NCI-H1092 (cell line): ENCODE data around the gene CAMTA1.
A peak's percentile ranks its signal among the peaks of the same experiment; 100 is the strongest.
"Not testable (repeated sequence)": the region's sequence is repeated elsewhere in the genome, so short reads cannot be mapped to it uniquely, and the experiment has no call there.

Experiments
- DNase-seq: peaks from one replicate; lab custom pipeline; 2025; lab: John Stamatoyannopoulos, UW

CAMTA1 gene

DNA sequence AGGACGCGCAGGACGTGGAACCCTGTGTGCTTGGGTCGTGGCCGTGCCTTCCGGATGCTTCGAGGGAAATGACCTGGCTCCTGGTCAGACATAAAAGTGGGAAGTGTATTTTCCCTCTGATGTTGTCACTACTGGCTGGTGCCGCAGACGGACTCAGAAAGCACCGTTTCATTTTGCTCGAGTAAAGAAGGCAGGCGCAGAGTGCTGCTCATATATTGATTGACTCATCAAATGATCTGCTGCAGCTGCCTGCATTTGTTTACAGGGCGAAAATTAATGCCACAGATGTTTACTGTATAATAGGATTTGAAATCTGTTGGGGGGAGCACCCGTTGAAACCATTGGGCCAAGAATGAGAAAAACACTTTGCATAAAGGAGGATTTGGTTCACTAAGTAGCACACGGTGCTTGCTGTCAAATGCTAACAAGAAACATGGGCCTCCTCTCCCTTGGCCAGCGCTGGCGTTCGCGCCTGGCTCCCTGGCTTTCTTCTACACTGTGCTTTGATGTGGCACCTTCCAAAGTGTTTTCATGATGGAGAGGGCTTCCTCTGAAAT is 365.5 kb downstream of the CAMTA1 start:
- DNase-seq: peak; percentile 64

- DNase-seq: no peak
Measured at GRCh38 chr1:7151978-7152377, 366.7 kb downstream of the CAMTA1 start.

DNA sequence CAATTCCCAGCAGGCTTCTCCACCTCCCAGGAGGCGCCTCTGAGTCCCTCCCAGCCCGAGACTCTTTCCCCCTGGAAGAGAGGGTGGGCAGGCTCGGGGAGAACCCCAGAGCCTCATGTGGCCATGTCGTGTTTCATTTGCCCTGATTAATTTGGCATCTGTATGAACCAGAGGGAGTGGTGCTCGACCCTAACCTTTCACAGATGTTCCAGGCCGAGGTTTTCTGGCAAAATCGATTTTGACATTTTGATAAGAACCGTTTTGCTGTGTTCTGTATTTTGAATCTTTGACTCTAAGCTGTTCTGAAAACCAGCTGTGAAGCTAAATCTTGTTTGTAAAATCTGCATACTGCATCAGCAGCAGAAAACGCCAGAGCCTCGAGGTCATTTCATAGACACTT is 367.4 kb downstream of the CAMTA1 start:
- no peak for DNase-seq

GRCh38 chr1:7153464-7153863 is 368.2 kb downstream of the CAMTA1 start:
- DNase-seq: no peak

DNA sequence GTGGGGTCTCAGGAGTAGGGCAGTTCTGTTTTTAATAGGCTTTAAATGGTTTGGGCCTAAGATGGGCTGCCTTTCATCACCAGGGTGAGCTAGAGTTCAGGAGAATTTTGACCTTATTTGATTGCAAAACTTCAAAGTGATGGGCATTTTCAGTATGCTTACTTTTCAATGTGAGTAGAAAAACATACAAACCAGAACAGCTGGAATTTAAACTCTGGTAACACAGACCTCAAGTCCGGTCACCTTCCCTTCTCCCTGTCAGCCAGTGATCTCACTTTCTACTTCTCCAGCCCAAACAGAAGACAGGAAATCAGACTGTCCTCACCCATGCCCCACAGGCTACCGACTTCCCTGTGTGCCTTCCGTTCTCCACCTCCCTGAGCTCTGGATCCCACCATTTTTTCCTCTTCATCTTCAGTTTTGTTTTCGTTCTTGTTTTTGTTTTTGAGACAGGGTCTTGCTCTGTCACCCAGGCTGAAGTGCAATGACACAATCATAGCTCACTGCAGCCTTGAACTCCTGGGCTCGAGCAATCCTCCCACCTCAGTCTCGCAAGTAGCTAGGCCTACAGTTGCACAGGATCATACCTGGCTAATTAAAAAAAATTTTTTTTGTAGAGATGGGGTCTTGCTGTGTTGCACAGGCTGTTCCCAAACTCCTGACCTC is 374.0 kb downstream of the CAMTA1 start:
- no peak for DNase-seq

DNA sequence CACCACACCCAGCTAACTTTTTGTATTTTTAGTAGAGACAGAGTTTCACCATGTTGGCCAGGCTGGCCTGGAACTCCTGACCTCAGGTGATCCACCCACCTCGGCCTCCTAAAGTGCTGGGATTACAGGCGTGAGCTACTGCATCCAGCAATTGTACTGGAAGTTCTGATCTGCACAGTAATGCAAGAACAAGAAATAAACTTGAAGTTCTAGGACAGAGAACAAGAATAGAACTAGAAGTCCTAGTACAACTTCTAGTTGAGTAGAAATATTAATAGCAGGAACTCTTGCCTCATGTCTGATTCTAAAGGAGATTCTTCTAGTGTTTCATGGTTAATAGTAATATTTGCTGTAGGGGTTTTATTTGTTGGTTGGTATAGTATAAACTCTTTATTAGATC is 383.3 kb downstream of the CAMTA1 start:
- not testable (repeated sequence) for DNase-seq

DNA sequence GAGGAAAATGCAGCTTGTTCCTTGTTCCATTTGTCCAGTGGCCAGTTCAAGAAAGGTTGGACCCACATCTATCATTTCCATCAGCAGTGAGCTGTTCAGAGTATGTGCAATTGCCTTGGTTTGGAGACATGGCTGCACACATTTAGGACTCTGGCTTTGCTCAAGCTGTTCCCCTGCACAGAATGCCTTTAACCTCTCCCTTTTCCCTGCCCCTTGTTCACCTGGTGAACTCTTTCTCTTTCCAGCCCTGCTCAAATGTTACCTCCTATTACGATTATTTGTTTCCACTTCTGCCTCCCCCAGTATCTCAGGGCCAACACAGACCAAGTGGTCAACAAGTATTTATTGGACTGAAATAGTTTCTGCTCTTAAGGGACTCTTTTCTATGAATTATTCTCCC is 385.9 kb downstream of the CAMTA1 start:
- no peak for DNase-seq

DNA sequence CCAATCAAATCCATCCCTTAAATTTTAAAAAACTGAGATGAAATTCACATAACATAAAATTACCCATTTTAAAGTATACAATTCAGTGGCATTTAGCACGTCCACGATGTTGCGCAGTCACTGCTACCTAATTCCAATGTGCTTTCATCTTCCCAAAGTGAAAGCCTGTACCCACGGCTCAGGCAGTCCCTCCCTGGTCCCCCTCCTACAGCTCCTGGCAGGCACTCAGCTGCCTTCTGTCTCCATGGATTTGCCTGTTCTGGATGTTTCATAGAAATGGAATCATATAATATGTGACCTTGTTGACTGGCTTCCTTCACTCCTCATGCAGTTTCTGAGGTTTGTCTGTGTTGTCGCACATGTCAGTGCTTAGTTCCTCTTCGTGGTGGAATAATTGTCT is 386.3 kb downstream of the CAMTA1 start:
- DNase-seq: no peak

GRCh38 chr1:7172804-7173203 is 387.6 kb downstream of the CAMTA1 start:
- no peak for DNase-seq

- DNase-seq: no peak
Measured at GRCh38 chr1:7174561-7174960, 389.3 kb downstream of the CAMTA1 start.

DNA sequence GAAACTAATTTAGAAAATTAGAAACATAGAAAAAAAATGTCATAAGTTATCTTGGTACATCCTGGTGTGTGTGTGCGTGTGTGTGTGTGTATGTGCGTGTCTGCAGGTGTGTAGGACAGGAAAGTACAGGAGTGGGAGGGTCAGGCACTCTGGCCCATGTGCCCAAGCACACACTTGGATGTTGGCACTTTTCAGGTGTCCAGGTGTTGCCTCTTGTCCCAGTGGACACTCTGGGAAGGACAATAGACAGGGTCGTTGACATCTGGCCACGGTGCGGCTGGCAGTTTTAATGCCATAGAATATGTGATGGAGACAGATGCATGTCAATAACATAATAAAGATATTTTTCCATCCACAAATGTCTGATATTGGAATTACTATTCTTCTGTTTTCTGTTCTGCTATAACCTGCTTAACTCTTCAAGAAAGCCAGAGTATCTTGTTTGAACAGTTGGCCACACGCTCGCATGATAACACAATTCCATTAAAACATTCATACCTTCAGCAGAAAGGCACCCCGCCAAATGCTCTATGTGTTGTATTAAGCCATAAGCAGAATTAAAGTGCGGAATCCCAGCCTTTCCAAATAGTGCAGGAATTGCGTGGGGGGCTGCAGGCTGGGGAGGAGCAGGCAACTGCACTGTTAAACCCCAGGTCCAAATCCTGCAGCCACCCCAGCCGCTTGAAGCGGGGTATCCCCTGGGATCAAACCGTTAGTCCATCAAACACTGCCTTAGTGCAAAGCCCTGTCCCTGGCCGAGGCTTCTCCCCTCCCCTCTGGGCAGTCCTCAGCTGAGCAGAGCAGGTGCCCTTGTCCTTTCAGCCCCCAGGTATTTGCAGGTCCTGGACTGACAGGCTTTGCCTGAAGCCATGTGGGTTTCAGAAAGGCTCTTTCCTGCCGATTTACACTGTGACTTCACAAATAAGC is 390.0 kb downstream of the CAMTA1 start:
- DNase-seq: no peak

GRCh38 chr1:7177021-7177420 is 391.8 kb downstream of the CAMTA1 start:
- DNase-seq: no peak

- no peak for DNase-seq
Measured at GRCh38 chr1:7177438-7178146, 392.3 kb downstream of the CAMTA1 start.

GRCh38 chr1:7178336-7178735 is 393.1 kb downstream of the CAMTA1 start:
- no peak for DNase-seq

DNA sequence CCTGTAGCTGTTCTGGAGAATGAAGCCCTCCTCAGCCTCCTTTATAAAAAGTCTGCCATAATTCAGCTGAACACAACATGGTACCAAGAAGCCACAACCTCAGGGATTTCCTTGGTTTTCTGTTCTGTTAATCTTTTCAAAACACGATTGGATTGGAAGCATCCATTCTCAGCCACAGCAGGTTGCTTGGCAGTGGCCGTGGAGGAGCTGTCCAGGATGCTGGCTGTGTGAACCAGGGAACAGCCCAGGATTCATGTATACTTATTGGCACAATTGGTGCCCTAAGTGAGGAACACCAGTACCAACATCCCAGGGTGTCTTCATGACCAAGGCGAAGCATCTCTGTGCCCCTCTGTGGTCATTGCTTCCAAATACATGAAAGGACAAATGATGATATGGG is 393.5 kb downstream of the CAMTA1 start:
- no peak for DNase-seq

GRCh38 chr1:7185721-7186120 is 400.5 kb downstream of the CAMTA1 start:
- no peak for DNase-seq

DNA sequence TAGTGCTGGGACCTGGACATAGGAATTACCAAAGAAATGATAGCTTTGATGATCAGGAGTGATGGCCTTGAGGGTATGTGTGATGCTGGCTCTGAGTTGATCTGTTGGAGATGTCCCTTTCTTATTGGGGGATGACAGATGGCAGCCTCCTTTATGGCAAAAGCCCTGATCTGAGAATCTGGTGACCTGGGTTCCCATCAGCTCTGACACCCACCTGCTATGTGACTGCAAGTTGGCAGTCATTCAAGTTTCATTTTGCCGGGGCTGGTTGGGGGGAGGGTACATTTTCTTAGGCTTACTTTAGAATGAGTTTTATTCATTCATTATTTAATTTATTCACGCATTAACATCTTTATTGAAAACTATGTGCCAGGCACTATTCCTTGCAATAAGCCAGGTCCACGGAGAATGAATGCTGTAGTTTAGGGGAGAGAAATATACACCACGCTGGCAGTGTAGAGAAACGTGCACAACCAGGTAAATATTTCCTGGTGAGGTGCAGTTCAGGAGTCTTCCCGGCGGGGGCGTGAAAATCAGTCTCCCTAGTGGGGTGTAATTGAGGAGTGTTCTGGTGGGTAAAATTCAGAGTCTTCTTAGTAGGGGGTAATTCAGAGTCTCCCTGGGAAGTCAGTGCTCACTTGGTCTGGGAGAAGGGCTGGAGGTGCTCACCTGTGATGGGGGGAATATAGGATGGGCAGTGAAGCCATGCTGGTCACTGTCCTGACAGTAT is 401.3 kb downstream of the CAMTA1 start:
- DNase-seq: no peak

DNA sequence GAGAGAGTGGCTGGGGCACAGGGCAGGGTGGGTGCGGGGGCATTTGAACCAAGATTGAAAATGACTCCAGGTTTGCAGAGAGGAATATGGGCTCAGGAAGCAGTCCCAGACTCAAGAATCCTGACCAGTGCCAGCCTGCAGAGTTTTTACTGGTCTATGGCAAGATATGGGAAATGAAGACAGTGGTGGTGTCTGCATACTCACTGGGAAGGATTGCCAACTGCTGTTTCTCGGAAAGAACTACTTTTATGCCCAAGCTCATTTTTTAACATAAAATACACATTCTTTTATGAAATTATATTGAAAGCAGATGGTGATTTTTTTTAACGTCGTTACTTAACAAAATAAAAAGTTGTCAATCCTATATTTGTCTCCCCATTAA is 401.8 kb downstream of the CAMTA1 start:
- no peak for DNase-seq

DNA sequence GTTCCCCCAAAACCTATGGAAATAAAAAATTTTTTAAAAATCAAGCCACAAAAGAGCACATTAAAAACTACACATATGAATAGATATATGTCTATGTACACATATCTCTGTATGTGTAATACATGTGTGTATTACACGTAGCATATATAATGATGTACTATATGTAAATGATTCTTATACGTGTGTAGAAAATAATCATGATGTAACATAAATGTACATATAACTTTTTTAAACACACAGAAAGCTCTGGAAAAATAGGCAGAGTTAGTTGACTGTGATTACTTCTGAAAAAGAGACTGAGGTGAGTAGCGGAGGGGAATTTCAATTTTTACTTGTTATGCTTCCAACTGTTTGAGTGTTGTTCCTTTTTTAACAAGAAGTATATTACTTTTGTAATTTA is 405.0 kb downstream of the CAMTA1 start:
- no peak for DNase-seq

DNA sequence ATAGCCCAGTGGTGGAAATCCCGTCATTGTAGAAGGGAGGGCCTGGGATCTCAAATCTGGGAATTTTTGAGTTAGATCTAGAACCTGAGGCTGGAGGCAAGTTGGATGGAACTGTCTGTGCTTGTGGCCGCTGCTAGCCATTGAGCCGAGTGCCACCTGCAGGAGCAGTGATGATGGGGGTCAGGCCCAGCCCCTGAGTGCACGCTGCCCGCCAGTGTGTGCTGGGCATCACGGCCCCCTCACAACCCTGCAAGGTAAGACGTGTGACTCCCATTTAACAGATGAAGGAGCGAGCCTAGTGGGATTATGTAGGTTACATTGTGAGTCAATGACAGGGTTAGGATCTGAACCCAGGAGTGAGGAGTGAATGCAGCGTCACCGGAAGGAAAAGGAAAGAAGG is 407.2 kb downstream of the CAMTA1 start:
- no peak for DNase-seq

DNA sequence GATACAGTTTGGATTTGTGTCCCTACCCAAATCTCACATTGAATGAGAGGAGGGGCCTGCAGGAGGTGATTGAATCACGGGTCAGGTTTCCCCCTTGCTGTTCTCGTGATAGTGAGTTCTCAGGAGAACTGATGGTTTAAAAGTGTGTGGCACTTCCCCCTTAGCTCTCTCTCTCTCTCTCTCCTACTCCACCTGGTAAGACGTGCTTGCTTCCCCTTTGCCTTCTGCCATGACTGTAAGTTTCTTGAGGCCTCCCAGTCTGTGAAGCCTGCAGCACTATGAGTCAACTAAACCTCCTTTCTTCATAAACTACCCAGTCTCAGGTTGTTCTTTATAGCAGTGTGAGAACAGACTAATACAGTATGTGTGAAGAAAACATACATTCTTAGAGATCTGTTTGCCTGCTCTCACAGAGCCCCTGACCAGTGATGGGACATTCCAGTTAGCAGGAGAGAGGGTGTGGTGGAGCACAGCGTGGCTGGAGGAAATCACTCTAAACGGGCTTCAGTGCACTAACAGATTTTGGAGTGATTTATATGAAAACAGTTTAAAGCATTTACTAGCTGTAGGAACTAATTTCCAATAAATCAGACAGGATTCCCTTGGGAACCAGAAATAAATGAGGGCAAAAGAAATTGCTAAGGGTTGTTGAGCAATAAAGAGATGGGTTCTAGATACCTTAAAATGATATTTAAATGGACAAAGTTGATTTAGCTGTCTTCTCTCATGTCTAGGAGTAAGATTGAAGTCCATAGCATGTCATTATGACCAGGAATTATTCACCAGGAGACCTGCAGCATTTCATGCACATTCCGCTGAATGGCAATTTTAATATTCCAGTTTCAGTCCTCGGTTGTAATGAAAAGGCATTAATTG is 411.0 kb downstream of the CAMTA1 start:
- DNase-seq: no peak
